Mucosa of rectum (tissue), 2 donors: ENCODE results near the gene GGTLC1.
"Not testable (repeated sequence)": the region's sequence is repeated elsewhere in the genome, so short reads cannot be mapped to it uniquely, and the experiment has no call there.

Source experiments
- H3K27ac ChIP-seq, 2 donors: one replicate each; pipeline ENCODE4 v1.7.0; 2013; ENCODE audit warnings: inconsistent platforms in 2 of 2, low read depth in 2 of 2, low read length in 2 of 2
- H3K27me3 ChIP-seq, 2 donors: one replicate each; pipeline ENCODE4 v1.7.0; 2013; ENCODE audit warnings: low read length in 2 of 2; ENCODE audit not compliant: control insufficient read depth in 2 of 2, insufficient read depth in 2 of 2
- H3K36me3 ChIP-seq, 2 donors: one replicate each; pipeline ENCODE4 v1.7.0; 2013; ENCODE audit warnings: low read length in 2 of 2; ENCODE audit not compliant: control insufficient read depth in 2 of 2, insufficient read depth in 2 of 2
- H3K4me1 ChIP-seq, 2 donors: one replicate each; pipeline ENCODE4 v1.7.0; 2013; ENCODE audit warnings: low read length in 2 of 2, mild to moderate bottlenecking in 1 of 2; ENCODE audit not compliant: control insufficient read depth in 2 of 2, insufficient read depth in 2 of 2
- H3K4me3 ChIP-seq, 2 donors: one replicate each; pipeline ENCODE4 v1.7.0; 2013; ENCODE audit warnings: low read length in 2 of 2
- H3K9ac ChIP-seq, 2 donors: one replicate each; pipeline ENCODE4 v1.7.0; 2013; ENCODE audit warnings: low read length in 2 of 2, low read depth in 1 of 2, mild to moderate bottlenecking in 1 of 2
- H3K9me3 ChIP-seq, 2 donors: one replicate each; pipeline ENCODE4 v1.7.0; 2013; ENCODE audit warnings: low read length in 2 of 2; ENCODE audit not compliant: control insufficient read depth in 2 of 2
- donor health status: healthy.
- donor health status: Normal muscosa, but diverticular disease.

The GGTLC1 gene

GRCh38 chr20:23984476-23985023 lies 4.0 kb downstream of the GGTLC1 start:
- H3K4me1 ChIP-seq, H3K27ac ChIP-seq, H3K4me3 ChIP-seq, H3K27me3 ChIP-seq, H3K9ac ChIP-seq, H3K36me3 ChIP-seq, H3K9me3 ChIP-seq: not testable (repeated sequence)

- not testable (repeated sequence) for H3K27me3 ChIP-seq, H3K4me3 ChIP-seq, H3K9ac ChIP-seq, H3K27ac ChIP-seq, H3K9me3 ChIP-seq, H3K36me3 ChIP-seq, H3K4me1 ChIP-seq
These were observed 6.2 kb downstream of the GGTLC1 start for GRCh38 chr20:23982112-23983018.

GRCh38 chr20:23981526-23981925 lies 7.1 kb downstream of the GGTLC1 start:
- not testable (repeated sequence) for H3K27ac ChIP-seq, H3K9me3 ChIP-seq, H3K27me3 ChIP-seq, H3K4me1 ChIP-seq, H3K9ac ChIP-seq, H3K4me3 ChIP-seq, H3K36me3 ChIP-seq

- not testable (repeated sequence) for H3K4me3 ChIP-seq, H3K9ac ChIP-seq, H3K27me3 ChIP-seq, H3K4me1 ChIP-seq, H3K27ac ChIP-seq, H3K9me3 ChIP-seq, H3K36me3 ChIP-seq
These were observed 7.6 kb downstream of the GGTLC1 start for GRCh38 chr20:23981014-23981413.

- H3K4me1 ChIP-seq, H3K27ac ChIP-seq, H3K4me3 ChIP-seq, H3K36me3 ChIP-seq, H3K27me3 ChIP-seq, H3K9me3 ChIP-seq, H3K9ac ChIP-seq: not testable (repeated sequence)
These were observed 8.4 kb downstream of the GGTLC1 start for GRCh38 chr20:23979899-23980811.

- not testable (repeated sequence) for H3K36me3 ChIP-seq, H3K4me1 ChIP-seq, H3K4me3 ChIP-seq, H3K9ac ChIP-seq, H3K9me3 ChIP-seq, H3K27me3 ChIP-seq, H3K27ac ChIP-seq
These were observed 9.2 kb downstream of the GGTLC1 start for GRCh38 chr20:23979380-23979779.

GRCh38 chr20:23978457-23978856 lies 10.1 kb downstream of the GGTLC1 start:
- H3K9ac ChIP-seq, H3K9me3 ChIP-seq, H3K4me3 ChIP-seq, H3K4me1 ChIP-seq, H3K27me3 ChIP-seq, H3K36me3 ChIP-seq, H3K27ac ChIP-seq: not testable (repeated sequence)

- Histone ChIP-seq H3K36me3 (no peaks in the 10 kb centered on the region), H3K9me3 (no peaks in the 10 kb centered on the region), H3K9ac (no peak overlapping the region), H3K4me3 (no peak overlapping the region), H3K27me3 (no peaks in the 10 kb centered on the region), H3K4me1 (no peaks in the 10 kb centered on the region), H3K27ac (no peak overlapping the region)
These were observed 13.6 kb downstream of the GGTLC1 start for GRCh38 chr20:23974966-23975365.

GRCh38 chr20:23971310-23971709 lies 17.3 kb downstream of the GGTLC1 start:
- Histone ChIP-seq H3K4me3 (no peak overlapping the region), H3K27ac (no peak overlapping the region), H3K4me1 (no peaks in the 10 kb centered on the region), H3K27me3 (no peaks in the 10 kb centered on the region), H3K36me3 (no peaks in the 10 kb centered on the region), H3K9ac (no peak overlapping the region), H3K9me3 (no peaks in the 10 kb centered on the region)

- no peaks in the 10 kb centered on the region for H3K27me3 ChIP-seq
- H3K4me3 ChIP-seq, result no peak overlapping the region
- H3K27ac ChIP-seq, result no peak overlapping the region
- no peak overlapping the region for H3K9ac ChIP-seq
- no peaks in the 10 kb centered on the region for H3K9me3 ChIP-seq
- no peaks in the 10 kb centered on the region for H3K36me3 ChIP-seq
- H3K4me1 ChIP-seq, result no peaks in the 10 kb centered on the region
These were observed 18.5 kb downstream of the GGTLC1 start for GRCh38 chr20:23970049-23970448.
